Endodermal cell (in vitro differentiated cells): ENCODE data around the gene TPRX1. TPM values are rescaled to one million over a fixed set of nuclear protein-coding genes. Genes with fewer than 3 reads are reported as not detected.
"Not testable (repeated sequence)": the region's sequence is repeated elsewhere in the genome, so short reads cannot be mapped to it uniquely, and the experiment has no call there.

Experiments
- DNase-seq: peaks from one replicate; pipeline ENCODE4 v3.0.0-alpha.2; 2017
- H3K27ac ChIP-seq: 2 replicates; pipeline ENCODE4 v1.5.1; 2013; ENCODE audit warnings: mild to moderate bottlenecking, low read depth, low read length, moderate library complexity
- H3K27me3 ChIP-seq: 2 replicates; pipeline ENCODE4 v1.6.1; 2013; ENCODE audit warnings: mild to moderate bottlenecking, low read length, moderate library complexity; ENCODE audit not compliant: insufficient read depth, control insufficient read depth, poor library complexity, severe bottlenecking
- H3K36me3 ChIP-seq: 2 replicates; pipeline ENCODE4 v1.7.0; 2013; ENCODE audit warnings: mild to moderate bottlenecking, low read length, moderate library complexity; ENCODE audit not compliant: control insufficient read depth, insufficient read depth
- H3K4me1 ChIP-seq: one replicate; pipeline ENCODE4 v1.7.0; 2013; ENCODE audit warnings: low read length; ENCODE audit not compliant: control insufficient read depth, insufficient read depth
- H3K4me3 ChIP-seq: 2 replicates; pipeline ENCODE4 v1.5.1; 2013; ENCODE audit warnings: mild to moderate bottlenecking, low read length, moderate library complexity
- H3K9ac ChIP-seq: 2 replicates; pipeline ENCODE4 v1.6.1; 2013; ENCODE audit warnings: mild to moderate bottlenecking, low read length, moderate library complexity; ENCODE audit not compliant: poor library complexity, severe bottlenecking; ENCODE audit errors: extremely low read depth
- H3K9me3 ChIP-seq: 2 replicates; pipeline ENCODE4 v1.6.1; 2013; ENCODE audit warnings: mild to moderate bottlenecking, low read length, moderate library complexity; ENCODE audit not compliant: control insufficient read depth
- H3K27ac Mint-ChIP-seq: 2 replicates; pipeline ENCODE4 v1.8.0; 2020; ENCODE audit warnings: mixed read lengths
- H3K27me3 Mint-ChIP-seq: 2 replicates; pipeline ENCODE4 v1.8.0; 2021; ENCODE audit warnings: mild to moderate bottlenecking, mixed read lengths; ENCODE audit not compliant: insufficient read depth
- H3K36me3 Mint-ChIP-seq: 2 replicates; pipeline ENCODE4 v1.8.0; 2020; ENCODE audit warnings: low read depth, mixed read lengths
- H3K4me1 Mint-ChIP-seq: 2 replicates; pipeline ENCODE4 v1.8.0; 2020; ENCODE audit warnings: mixed read lengths
- H3K4me3 Mint-ChIP-seq: 2 replicates; pipeline ENCODE4 v1.8.0; 2020; ENCODE audit warnings: mild to moderate bottlenecking, moderate library complexity, mixed read lengths
- H3K9me3 Mint-ChIP-seq: 2 replicates; pipeline ENCODE4 v1.8.0; 2020; ENCODE audit warnings: mild to moderate bottlenecking, mixed read lengths
- WGBS, 2 experiments: methylation state at CpG; one replicate each; pipeline versions ENCODE4 v1.1.5 to v1.1.7; 2013; ENCODE audit warnings: missing lambda C conversion rate in 2 of 2, mixed read lengths in 1 of 2; ENCODE audit not compliant: insufficient coverage in 1 of 2, insufficient read length in 1 of 2; 5-methylcytosine and 5-hydroxymethylcytosine counted together
- long read RNA-seq, 4 experiments: library from polyadenylated mRNA in 2 of 4; library from RNA in 1 of 4; library from capped mRNA in 1 of 4; stranded (forward) in 3 of 4; unstranded in 1 of 4; transcript quantifications; one replicate each; pipeline ENCODE4 v2.0.0, GENCODE V29; 2020 to 2021; ENCODE audit warnings: inconsistent platforms in 1 of 4
- polyA plus RNA-seq, 2 experiments: library from polyadenylated mRNA; stranded (reverse); fragments of 50-300 nt; gene quantifications; one replicate each; pipeline ENCODE4 v1.2.3, GENCODE V29; 2013
- total RNA-seq, 2 donors: library from RNA; stranded (reverse); fragmentation: NEBNext Ultra II Directional in 1 of 2; extraction: Animal tissue kit (Norgen Biotek cat#: 25700) in 1 of 2; gene quantifications; 2 replicates in 1 of 2; 3 replicates in 1 of 2; pipeline ENCODE4 v1.2.1, GENCODE V29; 2021
- TF ChIP-seq, protein P1 (sequence below): fragments of 200-600 bp; sonication (generic); conservative IDR thresholded peaks from 2 replicates; pipeline ENCODE4 v1.5.0; 2021; ENCODE audit warnings: antibody characterized with exemption, mild to moderate bottlenecking

The TPRX1 gene
- not detected for total RNA-seq
- polyA plus RNA-seq (2013, experiment 1 of 2): not detected
- not detected for polyA plus RNA-seq (2013, experiment 2 of 2)
- long read RNA-seq, experiment 1: 0 reads
- long read RNA-seq, experiment 2: 0 reads
- long read RNA-seq, experiment 3: 0 reads
- long read RNA-seq, experiment 4: 0 reads

DNA sequence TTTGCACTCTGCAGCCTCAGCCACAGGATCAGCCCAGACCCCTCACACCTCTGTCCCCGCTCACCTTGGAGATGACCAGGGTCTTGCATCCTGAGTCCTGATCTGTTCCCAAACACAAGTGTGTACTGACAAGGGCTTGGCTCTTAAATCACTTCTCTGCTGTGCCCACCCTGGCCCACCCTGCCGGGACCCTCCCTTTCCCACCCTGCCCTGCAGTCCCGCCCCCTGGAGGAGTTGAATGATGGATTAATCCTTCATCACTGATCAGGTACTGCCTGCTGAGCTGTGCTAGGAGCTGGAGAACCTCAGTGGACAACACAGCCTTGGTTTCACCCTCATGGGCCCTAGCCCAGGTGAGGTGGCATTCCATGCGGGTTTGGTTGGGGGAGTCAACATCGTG, at the start of gene TPRX1:
TPRX1 (minus strand) TSS at position 101 of the 400 bp plus-strand sequence; CDS start at position 89, 12 bp downstream.
- H3K27ac Mint-ChIP-seq, H3K9me3 Mint-ChIP-seq, H3K4me1 Mint-ChIP-seq, DNase-seq, H3K4me3 Mint-ChIP-seq, H3K36me3 Mint-ChIP-seq, H3K27me3 ChIP-seq, H3K27ac ChIP-seq, H3K27me3 Mint-ChIP-seq, H3K9me3 ChIP-seq, H3K4me3 ChIP-seq, H3K4me1 ChIP-seq, H3K36me3 ChIP-seq, H3K9ac ChIP-seq: not testable (repeated sequence)
- 93 to 99% methylated on average over 2 to 5 of the region's 5 CpGs for WGBS, 2 experiments

GRCh38 chr19:47853003-47853402, 48.7 kb upstream of the TPRX1 start:
- no peak overlapping the region for H3K4me3 ChIP-seq
- WGBS, 2 experiments: 92 to 100% methylated on average over 2 to 5 of the region's 5 CpGs
- no peak for DNase-seq

DNA sequence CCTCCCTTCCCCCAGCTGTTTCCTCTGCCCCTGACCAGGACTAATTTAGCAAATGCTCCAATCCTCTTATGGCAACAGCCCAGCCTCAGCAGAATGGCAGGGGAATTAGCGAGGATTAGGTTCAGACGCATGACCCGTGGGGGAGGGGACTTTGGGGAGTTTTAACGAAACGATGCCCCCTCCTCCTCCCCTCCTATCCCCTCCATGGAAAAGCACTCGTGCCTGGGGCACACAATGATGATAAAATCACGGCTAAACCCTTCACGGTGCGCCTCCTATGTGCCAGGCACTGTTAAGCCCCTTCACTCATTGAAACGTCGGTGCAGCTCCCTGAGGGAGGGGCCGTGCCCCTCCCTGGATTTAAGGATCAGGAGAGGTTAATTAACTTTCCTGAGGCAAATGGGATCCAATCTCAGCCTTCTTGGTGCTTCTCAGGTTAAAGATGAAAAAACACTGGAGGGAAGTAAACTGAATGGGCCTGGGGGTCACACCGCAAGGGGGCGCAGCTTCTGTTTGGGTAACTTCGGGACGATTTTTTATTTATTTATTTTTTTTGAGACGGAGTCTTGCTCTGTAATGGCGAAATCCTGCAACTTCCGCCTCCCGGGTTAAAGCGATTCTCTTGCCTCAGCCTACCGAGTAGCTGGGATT, 44.6 kb upstream of the TPRX1 start:
- Histone ChIP-seq H3K27me3 (no peaks in the 10 kb centered on the region), H3K9ac (peak overlapping the region; percentile 55), H3K36me3 (no peaks in the 10 kb centered on the region), H3K9me3 (no peaks in the 10 kb centered on the region), H3K4me1 (no peaks in the 10 kb centered on the region), H3K4me3 (peak overlapping the region; percentile 77), H3K27ac (peak overlapping the region; percentile 49)
- Mint-ChIP-seq H3K9me3 (no peaks in the 10 kb centered on the region), H3K27me3 (no peaks in the 10 kb centered on the region), H3K27ac (peak overlapping the region; percentile 95), H3K4me1 (peaks cover 26% of the 10 kb centered on the region), H3K36me3 (no peaks in the 10 kb centered on the region), H3K4me3 (peak overlapping the region; percentile 56)
- TF ChIP-seq, protein P1, sequence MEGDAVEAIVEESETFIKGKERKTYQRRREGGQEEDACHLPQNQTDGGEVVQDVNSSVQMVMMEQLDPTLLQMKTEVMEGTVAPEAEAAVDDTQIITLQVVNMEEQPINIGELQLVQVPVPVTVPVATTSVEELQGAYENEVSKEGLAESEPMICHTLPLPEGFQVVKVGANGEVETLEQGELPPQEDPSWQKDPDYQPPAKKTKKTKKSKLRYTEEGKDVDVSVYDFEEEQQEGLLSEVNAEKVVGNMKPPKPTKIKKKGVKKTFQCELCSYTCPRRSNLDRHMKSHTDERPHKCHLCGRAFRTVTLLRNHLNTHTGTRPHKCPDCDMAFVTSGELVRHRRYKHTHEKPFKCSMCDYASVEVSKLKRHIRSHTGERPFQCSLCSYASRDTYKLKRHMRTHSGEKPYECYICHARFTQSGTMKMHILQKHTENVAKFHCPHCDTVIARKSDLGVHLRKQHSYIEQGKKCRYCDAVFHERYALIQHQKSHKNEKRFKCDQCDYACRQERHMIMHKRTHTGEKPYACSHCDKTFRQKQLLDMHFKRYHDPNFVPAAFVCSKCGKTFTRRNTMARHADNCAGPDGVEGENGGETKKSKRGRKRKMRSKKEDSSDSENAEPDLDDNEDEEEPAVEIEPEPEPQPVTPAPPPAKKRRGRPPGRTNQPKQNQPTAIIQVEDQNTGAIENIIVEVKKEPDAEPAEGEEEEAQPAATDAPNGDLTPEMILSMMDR: peak; percentile 96
- WGBS, 2 experiments: 5 to 12% methylated on average over 10 to 22 of the region's 22 CpGs
- DNase-seq: peak; percentile 94

More at GRCh38 chr19:47853003-47853402, 48.7 kb upstream of the TPRX1 start:
- H3K9me3 ChIP-seq: no peaks in the 10 kb centered on the region
- H3K4me1 Mint-ChIP-seq: peaks cover 26% of the 10 kb centered on the region
- no peak overlapping the region for H3K4me3 Mint-ChIP-seq
- H3K27ac Mint-ChIP-seq: no peak overlapping the region
- no peak overlapping the region for H3K27ac ChIP-seq
- H3K4me1 ChIP-seq: no peaks in the 10 kb centered on the region
- H3K27me3 Mint-ChIP-seq: no peaks in the 10 kb centered on the region
- H3K36me3 Mint-ChIP-seq: no peaks in the 10 kb centered on the region
- no peak overlapping the region for H3K9ac ChIP-seq
- no peaks in the 10 kb centered on the region for H3K9me3 Mint-ChIP-seq
- no peaks in the 10 kb centered on the region for H3K27me3 ChIP-seq
- TF ChIP-seq, protein P1: no peak
- H3K36me3 ChIP-seq: no peaks in the 10 kb centered on the region
